Right cardiac atrium (tissue), 5 donors: ENCODE results near the gene SUPV3L1. TPM values are rescaled to one million over a fixed set of nuclear protein-coding genes. Genes with fewer than 3 reads are reported as not detected.
A peak's percentile ranks its signal among the peaks of the same experiment; 100 is the strongest.

Experiments used
- ATAC-seq, 2 donors: fragments of 200-7000 bp; cut with Tn5 transposase; one replicate each; pipeline versions ENCODE4 v1.8.0 to v1.9.1; 2020; ENCODE audit warnings: moderate library complexity in 2 of 2, mild to moderate bottlenecking in 1 of 2
- DNase-seq, 3 donors: peaks; one replicate each; pipeline ENCODE4 v3.0.0-alpha.2; 2020
- H3K27ac ChIP-seq: one replicate; pipeline ENCODE4 v1.5.1; 2013; ENCODE audit warnings: mild to moderate bottlenecking, low read length, control low read depth, moderate library complexity
- H3K27me3 ChIP-seq: one replicate; pipeline ENCODE4 v1.6.1; 2013; ENCODE audit not compliant: control insufficient read depth, insufficient read depth
- H3K4me1 ChIP-seq: one replicate; pipeline ENCODE4 v1.6.1; 2013; ENCODE audit warnings: low read length; ENCODE audit not compliant: control insufficient read depth, insufficient read depth
- H3K4me3 ChIP-seq: one replicate; pipeline ENCODE4 v1.5.1; 2013; ENCODE audit warnings: low read length, control low read depth
- H3K9me3 ChIP-seq: one replicate; pipeline ENCODE4 v1.6.1; 2013; ENCODE audit warnings: low read length; ENCODE audit not compliant: control insufficient read depth
- WGBS: extraction: QIAGEN DNeasy Blood & Tissue Kit; methylation state at CpG from one replicate; pipeline ENCODE4 v1.1.7; 2013; 5-methylcytosine and 5-hydroxymethylcytosine counted together
- intact Hi-C, 4 donors: fragments of 100-400 bp; cut with DNase I; formaldehyde crosslinking; loops; one replicate each; pipeline versions ENCODE4 v1.11.0 to v1.14.0; 2022 to 2023
- polyA plus RNA-seq: library from polyadenylated mRNA; stranded (reverse); fragments of 200-250 nt; gene quantifications from one replicate; pipeline ENCODE4 v1.2.3, GENCODE V29; 2013
- total RNA-seq, 4 donors: library from RNA; stranded (reverse); fragmentation: NEBNext Ultra II Directional; extraction: Animal tissue kit (Norgen Biotek cat#: 25700); gene quantifications; one replicate each; pipeline ENCODE4 v1.2.1, GENCODE V29; 2021
- donor health status: healthy with polysubstance abuse.
- donor health status: DM: no; HTN: yes; CAD: no.
- donor health status: DM: no; HTN: no; CAD: no.
- donor health status: DM: no; HTN: yes; CAD: no; lungs with severe emphysema.
- donor health status: DM: yes; HTN: yes; CAD: no.

The SUPV3L1 gene
- total and polyA plus RNA-seq, 5 donors = 29.9 to 53.5 (median 35.8) TPM

- intact Hi-C loops = loop anchor here in 1 of 4 donors (10.0 kb wide), 1 partner anchor 273 kb away; no protein-coding TSS in a partner anchor
- H3K9me3 ChIP-seq = no peaks in the 10 kb centered on the region
These were observed 52.2 kb downstream of the SUPV3L1 start for GRCh38 chr10:69232252-69232651.

DNA sequence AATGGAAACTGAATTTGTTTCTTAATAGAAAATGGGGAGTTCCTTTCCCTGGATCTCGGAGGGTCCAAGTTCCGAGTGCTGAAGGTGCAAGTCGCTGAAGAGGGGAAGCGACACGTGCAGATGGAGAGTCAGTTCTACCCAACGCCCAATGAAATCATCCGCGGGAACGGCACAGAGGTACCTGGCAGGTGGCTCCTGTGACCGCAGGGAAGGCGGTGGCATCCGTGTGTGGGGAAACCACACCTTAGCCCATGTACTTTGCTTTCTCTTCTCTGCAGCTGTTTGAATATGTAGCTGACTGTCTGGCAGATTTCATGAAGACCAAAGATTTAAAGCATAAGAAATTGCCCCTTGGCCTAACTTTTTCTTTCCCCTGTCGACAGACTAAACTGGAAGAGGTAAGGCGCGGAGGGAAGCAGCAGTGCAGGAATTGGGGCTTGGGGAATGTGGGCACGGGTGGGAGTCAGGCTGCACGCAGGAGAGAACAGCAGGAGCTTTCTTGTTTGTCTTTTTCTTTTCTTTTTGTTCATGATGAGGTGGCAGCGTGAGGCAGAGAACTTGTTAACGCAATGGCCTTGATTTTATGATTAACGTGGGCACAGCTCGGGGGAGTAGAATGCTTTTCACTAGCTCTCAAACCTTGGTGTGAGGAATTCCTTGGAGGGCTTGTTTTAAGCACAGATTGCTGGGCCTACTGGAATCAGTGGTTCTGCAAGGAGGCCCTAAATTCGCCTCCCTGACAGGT, 52.9 kb downstream of the SUPV3L1 start:
- intact Hi-C loops = loop anchor here in 1 of 4 donors (10.0 kb wide), 1 partner anchor 272 kb away; no protein-coding TSS in a partner anchor
- H3K4me3 ChIP-seq = no peak overlapping the region
- no peaks in the 10 kb centered on the region for H3K4me1 ChIP-seq
- 92% methylated on average over 22 of the region's 22 CpGs for WGBS
- no peaks in the 10 kb centered on the region for H3K9me3 ChIP-seq
- no peak for ATAC-seq
- no peak for DNase-seq
- H3K27me3 ChIP-seq = no peaks in the 10 kb centered on the region
- H3K27ac ChIP-seq = no peak overlapping the region

More at GRCh38 chr10:69232252-69232651, 52.2 kb downstream of the SUPV3L1 start:
- 74% methylated on average over 9 of the region's 9 CpGs for WGBS
- no peak overlapping the region for H3K4me3 ChIP-seq
- no peak for ATAC-seq
- H3K27ac ChIP-seq = no peak overlapping the region
- no peaks in the 10 kb centered on the region for H3K27me3 ChIP-seq
- no peak for DNase-seq
- no peaks in the 10 kb centered on the region for H3K4me1 ChIP-seq

GRCh38 chr10:69234447-69234846, 54.4 kb downstream of the SUPV3L1 start:
- intact Hi-C loops = loop anchor here in 1 of 4 donors (10.0 kb wide), 1 partner anchor 270 kb away; no protein-coding TSS in a partner anchor
- Histone ChIP-seq H3K27ac (no peak overlapping the region), H3K27me3 (no peaks in the 10 kb centered on the region), H3K4me3 (no peak overlapping the region), H3K9me3 (no peaks in the 10 kb centered on the region), H3K4me1 (no peaks in the 10 kb centered on the region)
- no peak for ATAC-seq
- 96% methylated on average over 3 of the region's 3 CpGs for WGBS
- DNase-seq = no peak

- no peaks in the 10 kb centered on the region for H3K27me3 ChIP-seq
- WGBS = 18% methylated on average over 17 of the region's 17 CpGs
- H3K9me3 ChIP-seq = no peaks in the 10 kb centered on the region
- H3K27ac ChIP-seq = no peak overlapping the region
- DNase-seq (peak; percentile 85 to 96 (median 94)), ATAC-seq (peak; percentile 94 to 95)
- H3K4me1 ChIP-seq = peaks cover 3% of the 10 kb centered on the region
- intact Hi-C loops = loop anchor here (2.0 to 10.0 kb wide), 4 partner anchors 155 to 267 kb away; no protein-coding TSS in a partner anchor
- no peak overlapping the region for H3K4me3 ChIP-seq
These were observed 57.6 kb downstream of the SUPV3L1 start for GRCh38 chr10:69237528-69238159.

DNA sequence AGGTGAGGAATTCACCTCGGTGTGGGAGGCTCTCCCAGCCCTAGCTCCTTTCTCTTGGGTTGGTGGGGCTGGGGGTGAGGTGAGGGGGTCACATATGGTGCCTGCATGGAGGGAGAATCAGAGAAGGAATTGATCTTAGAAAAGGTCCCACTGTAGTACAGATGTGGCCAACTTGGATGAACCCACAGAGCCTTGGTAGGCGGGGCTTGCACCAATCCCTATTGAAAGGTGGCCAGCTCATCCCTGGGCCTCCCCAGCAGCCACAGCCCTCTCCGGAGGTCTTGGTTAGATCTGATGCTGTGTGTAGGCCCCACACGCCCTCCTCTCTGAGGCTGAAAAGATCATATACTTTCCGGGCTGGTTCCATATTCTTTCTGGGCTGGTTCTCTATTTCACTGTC, 59.1 kb downstream of the SUPV3L1 start:
- 85% methylated on average over 5 of the region's 5 CpGs for WGBS
- no peak for DNase-seq
- Histone ChIP-seq H3K9me3 (no peaks in the 10 kb centered on the region), H3K27me3 (no peaks in the 10 kb centered on the region), H3K27ac (no peak overlapping the region), H3K4me1 (peaks cover 3% of the 10 kb centered on the region), H3K4me3 (no peak overlapping the region)
- no peak for ATAC-seq
- intact Hi-C loops = loop anchor here (2.0 to 10.0 kb wide), 4 partner anchors 153 to 266 kb away; no protein-coding TSS in a partner anchor

- ATAC-seq = peak; percentile 52 to 54
- H3K9me3 ChIP-seq = no peaks in the 10 kb centered on the region
- H3K4me3 ChIP-seq = no peak overlapping the region
- H3K27me3 ChIP-seq = no peaks in the 10 kb centered on the region
- intact Hi-C loops = loop anchor here (2.0 to 10.0 kb wide), 4 partner anchors 152 to 265 kb away; no protein-coding TSS in a partner anchor
- H3K4me1 ChIP-seq = peaks cover 3% of the 10 kb centered on the region
- WGBS = 67% methylated on average over 6 of the region's 6 CpGs
- H3K27ac ChIP-seq = no peak overlapping the region
- DNase-seq = peak; percentile 44 to 72 (median 61)
These were observed 59.9 kb downstream of the SUPV3L1 start for GRCh38 chr10:69239816-69240434.

GRCh38 chr10:69240455-69240854, 60.4 kb downstream of the SUPV3L1 start:
- 93% methylated on average over 11 of the region's 11 CpGs for WGBS
- H3K9me3 ChIP-seq = no peaks in the 10 kb centered on the region
- no peak overlapping the region for H3K27ac ChIP-seq
- H3K4me3 ChIP-seq = no peak overlapping the region
- H3K27me3 ChIP-seq = no peaks in the 10 kb centered on the region
- intact Hi-C loops = no loop called here
- peaks cover 3% of the 10 kb centered on the region for H3K4me1 ChIP-seq
- ATAC-seq (no peak), DNase-seq (no peak)

- Histone ChIP-seq H3K4me1 (peaks cover 3% of the 10 kb centered on the region), H3K9me3 (no peaks in the 10 kb centered on the region), H3K4me3 (no peak overlapping the region), H3K27me3 (no peaks in the 10 kb centered on the region), H3K27ac (no peak overlapping the region)
- intact Hi-C loops = no loop called here
- WGBS = 78% methylated on average over 7 of the region's 7 CpGs
- ATAC-seq (no peak), DNase-seq (no peak)
These were observed 61.5 kb downstream of the SUPV3L1 start for GRCh38 chr10:69241575-69241974.

DNA sequence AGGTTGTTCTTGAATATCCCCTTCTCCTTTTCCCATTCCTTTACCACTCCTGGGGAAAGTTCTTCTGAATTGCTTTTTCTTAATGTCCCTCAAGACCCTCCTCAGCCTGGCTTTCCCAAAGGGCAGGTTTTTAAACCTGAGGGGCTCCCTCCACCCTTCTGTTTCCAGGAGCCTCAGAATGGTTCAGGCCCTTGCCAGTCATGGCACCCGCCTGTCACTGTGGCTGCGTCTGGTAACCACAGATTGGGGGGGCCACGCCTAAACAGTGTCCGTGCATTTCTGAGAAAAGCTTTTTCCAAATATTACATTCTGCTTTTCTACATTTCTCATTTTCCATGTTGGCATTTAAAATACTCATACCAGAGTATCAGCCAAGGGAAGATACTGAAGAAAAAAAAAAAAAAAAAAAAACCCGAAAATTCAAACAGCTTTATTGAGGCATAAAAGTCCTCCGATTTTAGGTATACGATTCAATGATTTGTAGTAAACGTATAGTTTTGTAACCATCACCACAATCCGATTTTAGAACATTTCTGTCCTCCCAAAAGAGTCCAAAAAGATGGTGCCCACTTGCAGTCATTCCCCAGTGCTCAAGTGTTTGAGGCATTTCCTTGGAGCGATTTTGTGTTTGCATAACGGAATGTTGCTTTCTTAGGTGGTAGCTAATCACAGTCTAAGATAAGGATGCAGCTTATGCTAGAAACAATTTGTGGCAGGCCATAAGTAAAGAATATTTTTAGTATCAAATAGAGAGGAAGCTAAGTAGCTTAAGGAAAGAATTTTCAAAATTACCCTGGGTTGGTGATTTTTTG, 62.2 kb downstream of the SUPV3L1 start:
- WGBS = 80% methylated on average over 11 of the region's 11 CpGs
- Histone ChIP-seq H3K9me3 (no peaks in the 10 kb centered on the region), H3K4me3 (no peak overlapping the region), H3K27me3 (no peaks in the 10 kb centered on the region), H3K4me1 (peaks cover 3% of the 10 kb centered on the region), H3K27ac (no peak overlapping the region)
- ATAC-seq (no peak), DNase-seq (no peak)
- intact Hi-C loops = no loop called here

- Histone ChIP-seq H3K9me3 (no peaks in the 10 kb centered on the region), H3K4me3 (no peak overlapping the region), H3K4me1 (peaks cover 3% of the 10 kb centered on the region), H3K27ac (no peak overlapping the region), H3K27me3 (no peaks in the 10 kb centered on the region)
- no peak for ATAC-seq
- 71% methylated on average over 5 of the region's 5 CpGs for WGBS
- intact Hi-C loops = no loop called here
- no peak for DNase-seq
These were observed 62.8 kb downstream of the SUPV3L1 start for GRCh38 chr10:69242852-69243212.
